ENCODE results near the gene SLC43A2.
A peak's percentile ranks its signal among the peaks of the same experiment; 100 is the strongest.
"Not testable (repeated sequence)": the region's sequence is repeated elsewhere in the genome, so short reads cannot be mapped to it uniquely, and the experiment has no call there.

Gene SLC43A2

GRCh38 chr17:1627982-1628855, at the start of gene SLC43A2:
TSS of gene SLC43A2 (minus strand) at chr17:1628834. CDS start at chr17:1627874, 960 bp downstream.
- DNase-seq, result peak; percentile 57

GRCh38 chr17:1676401-1676800, 47.8 kb upstream of the SLC43A2 start:
- no peak for DNase-seq

DNA sequence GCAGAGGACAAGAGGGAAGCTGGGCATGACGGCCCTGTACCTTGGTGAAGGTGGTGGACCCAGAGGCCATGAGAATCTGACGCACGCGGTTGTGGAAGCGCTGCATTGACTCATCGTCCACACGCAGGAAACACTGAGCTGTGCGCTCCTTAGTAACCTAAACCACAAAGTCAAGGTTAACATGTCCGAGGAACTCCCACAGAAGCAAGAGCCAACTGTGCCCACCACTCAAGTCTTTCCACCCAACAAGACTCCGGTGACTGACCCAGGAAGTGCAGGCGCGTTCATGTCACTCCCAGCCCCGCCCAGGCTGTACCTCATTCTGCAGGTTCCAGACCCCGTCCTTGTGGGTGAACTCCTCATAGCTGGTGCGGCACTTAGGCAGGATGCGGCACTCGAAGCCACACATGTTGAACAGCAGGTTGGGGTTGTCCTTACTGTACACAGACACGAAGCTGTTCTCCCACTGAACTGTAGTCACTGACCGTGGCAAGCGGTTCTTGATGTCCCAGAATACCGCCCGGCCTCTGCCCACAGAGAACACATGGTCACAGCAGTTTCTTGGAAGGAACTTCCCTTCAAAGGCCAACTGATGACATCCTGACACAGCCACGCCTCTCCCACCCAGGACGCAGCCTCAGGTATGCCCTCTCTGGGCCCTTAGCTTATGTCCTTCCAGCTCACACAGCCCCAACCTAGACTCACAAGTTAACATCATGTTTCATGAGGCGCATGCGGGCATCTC, 44.6 kb upstream of the SLC43A2 start:
- no peak for DNase-seq

DNA sequence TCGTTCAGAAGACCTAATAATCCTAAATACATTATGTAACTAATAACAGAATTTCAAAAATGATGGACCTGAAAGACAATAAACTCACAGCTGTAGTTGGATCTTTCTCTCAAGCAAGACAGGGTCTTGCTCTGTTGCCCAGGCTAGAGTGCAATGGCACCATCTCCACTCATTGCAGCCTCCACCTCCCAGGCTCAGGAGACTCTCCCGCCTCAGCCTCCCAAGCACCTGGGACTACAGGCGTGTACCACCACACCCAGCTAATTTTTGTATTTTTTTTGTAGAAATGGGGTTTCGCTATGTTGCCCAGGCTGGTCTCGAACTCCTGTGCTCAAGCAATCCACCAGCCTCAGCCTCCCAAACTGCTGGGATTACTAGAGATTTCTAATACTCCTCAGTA, 35.3 kb upstream of the SLC43A2 start:
- DNase-seq, result not testable (repeated sequence)

DNA sequence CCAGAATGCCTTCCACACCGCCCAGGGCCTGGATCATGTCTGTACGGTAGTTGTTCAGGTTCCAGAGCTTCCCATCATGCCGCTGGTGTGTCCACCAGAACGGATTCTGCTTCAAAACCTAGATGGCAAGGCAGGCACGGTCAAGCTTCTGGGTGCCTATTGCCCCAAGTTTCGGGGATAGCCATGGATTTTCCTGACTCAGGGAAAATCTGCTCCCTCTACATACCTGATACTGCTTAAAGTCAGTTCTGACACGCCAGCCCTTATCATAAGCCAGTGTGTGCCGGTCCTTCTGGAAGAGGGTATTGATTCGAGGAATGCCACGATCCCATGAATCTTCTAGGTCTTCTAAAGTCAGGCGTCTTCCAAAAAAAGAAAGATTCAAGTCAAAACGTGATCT, 32.4 kb upstream of the SLC43A2 start:
- no peak for DNase-seq

DNA sequence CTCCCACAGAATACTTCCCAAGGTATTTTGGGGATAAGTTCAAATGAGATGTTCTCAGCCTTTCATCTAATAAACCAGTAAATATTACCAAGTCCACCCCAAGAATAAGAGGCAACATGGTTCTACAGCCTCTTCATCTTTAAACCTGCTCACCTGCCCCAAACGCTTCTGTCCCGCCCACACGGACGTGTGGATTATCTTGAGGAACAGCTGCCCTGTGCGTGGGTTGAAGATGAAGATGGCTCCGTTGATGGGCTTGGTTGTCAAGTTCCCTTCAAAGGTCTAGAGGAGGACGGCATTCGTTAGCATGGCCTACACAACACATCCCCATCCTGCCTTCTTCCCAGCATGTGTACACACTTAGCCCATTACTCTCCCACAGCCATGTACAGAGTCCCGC, 29.5 kb upstream of the SLC43A2 start:
- no peak for DNase-seq

GRCh38 chr17:1653735-1654134, 25.1 kb upstream of the SLC43A2 start:
- no peak for DNase-seq

- DNase-seq, result not testable (repeated sequence)
Observed at GRCh38 chr17:1652794-1653193, 24.2 kb upstream of the SLC43A2 start.

DNA sequence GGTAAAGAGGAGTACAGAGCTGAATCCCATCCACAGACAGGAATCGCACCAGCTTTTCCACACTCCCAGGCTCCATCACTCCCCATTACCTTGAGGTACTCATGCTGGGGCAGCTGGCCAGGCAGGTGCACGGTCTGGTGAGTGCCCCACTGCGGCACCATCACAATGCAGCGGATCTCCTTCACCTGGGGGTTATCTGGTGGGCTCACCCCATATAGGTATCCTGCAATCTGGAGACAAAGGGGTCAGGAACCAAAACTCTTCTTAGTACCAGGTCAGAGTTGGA, 22.9 kb upstream of the SLC43A2 start:
- no peak for DNase-seq

- no peak for DNase-seq
Observed at GRCh38 chr17:1650731-1651558, 22.3 kb upstream of the SLC43A2 start.

DNA sequence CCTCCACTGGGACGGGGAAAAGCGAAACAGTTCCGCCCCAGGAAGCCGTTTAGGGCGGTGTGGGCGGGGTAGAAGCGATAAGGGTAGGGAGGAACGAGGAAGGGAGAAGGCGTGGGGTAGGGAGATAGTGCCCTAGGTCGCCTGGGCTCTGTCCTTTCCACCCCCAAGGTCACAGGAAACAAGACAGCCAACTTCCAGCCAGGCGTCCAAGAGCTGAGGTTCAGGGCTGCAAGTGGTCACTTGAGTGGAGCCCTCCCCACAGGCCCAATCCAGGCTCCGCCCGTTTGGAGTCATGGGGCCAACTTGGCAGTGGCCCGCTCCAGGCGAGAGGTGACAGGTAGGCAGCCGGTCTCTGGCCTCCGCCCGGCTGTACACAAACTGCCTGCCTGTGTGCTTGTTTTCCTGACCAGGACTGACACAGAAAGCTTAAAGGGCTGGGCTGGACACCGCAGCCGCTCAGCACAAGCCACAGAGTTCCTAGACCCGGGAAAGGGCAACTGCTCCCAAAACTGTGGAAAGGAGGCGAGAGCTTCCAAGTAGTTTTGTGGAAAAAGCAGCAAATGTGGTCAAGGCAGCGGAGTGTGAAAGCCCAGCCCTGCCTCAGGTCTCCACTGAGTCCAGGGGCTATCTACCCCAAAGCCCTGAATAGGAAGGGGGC, 21.3 kb upstream of the SLC43A2 start, which contains the start of gene RILP:
RILP (minus strand) TSS at position 23 of the 658 bp plus-strand sequence. CDS start 62 bp downstream, outside the sequence.
- no peak for DNase-seq

- DNase-seq, result peak; percentile 91
Observed at GRCh38 chr17:1648963-1649843, 20.6 kb upstream of the SLC43A2 start.

- peak; percentile 18 for DNase-seq
Observed at GRCh38 chr17:1648173-1648962, 19.7 kb upstream of the SLC43A2 start.

DNA sequence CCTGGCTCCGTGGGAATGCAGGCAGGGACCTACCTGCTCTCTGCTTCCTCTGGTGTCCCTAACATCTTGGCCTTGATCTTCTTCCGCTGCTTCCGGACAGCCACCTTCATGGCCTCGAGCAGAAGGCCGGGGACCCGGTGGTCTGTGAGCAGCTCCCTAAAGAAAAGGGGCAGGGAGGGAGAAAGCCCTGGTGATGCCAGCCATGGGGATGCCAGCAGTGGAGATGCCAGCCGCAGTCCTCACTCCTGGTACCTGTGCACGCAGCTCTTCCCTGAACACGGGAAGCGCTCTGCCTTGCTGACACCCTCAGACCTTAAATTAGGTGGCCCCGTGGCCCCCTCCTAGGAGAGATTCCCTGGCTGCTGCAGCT, 19.2 kb upstream of the SLC43A2 start:
- DNase-seq, result no peak

- DNase-seq, result no peak
Observed at GRCh38 chr17:1646199-1646875, 17.7 kb upstream of the SLC43A2 start.

- no peak for DNase-seq
Observed at GRCh38 chr17:1645207-1646171, 16.9 kb upstream of the SLC43A2 start, which contains the start of gene SCARF1. TSS of gene SCARF1 (minus strand) at chr17:1645732. CDS start at chr17:1645697, 35 bp downstream.

- peak; percentile 22 for DNase-seq
Observed at GRCh38 chr17:1644493-1645206, 16.0 kb upstream of the SLC43A2 start.

DNA sequence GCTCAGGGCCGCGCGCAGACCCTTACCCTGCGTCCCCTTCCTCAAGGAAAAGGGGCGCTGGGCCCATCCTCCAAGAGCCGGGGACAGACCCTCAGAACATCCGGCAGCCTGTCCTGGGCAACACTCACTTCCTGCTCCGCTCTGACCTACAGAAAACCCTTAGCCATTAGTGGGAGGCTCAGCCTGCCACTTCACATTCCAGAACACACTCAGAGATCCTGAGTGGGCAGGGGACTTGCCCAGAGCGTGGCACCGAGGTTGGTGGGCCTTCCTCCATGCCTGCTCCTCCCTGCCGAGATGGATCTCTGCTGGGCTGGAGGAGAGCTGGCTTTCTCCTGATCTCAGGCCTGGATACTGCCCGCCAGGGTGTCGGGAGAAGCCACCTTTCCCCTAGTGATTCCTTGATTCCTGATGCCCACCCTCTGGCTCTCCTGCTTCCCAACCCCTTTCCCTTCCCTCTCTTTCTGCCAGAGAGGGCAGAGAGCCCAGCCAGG, 15.4 kb upstream of the SLC43A2 start:
- no peak for DNase-seq
